PC-3 (cell line): ENCODE results near the gene KRTDAP. TPM values are rescaled to one million over a fixed set of nuclear protein-coding genes. Genes with fewer than 3 reads are reported as not detected.

Experiments
- ATAC-seq: fragments of 200-7000 bp; cut with Tn5 transposase; 2 replicates; pipeline ENCODE4 v1.9.1; 2020; ENCODE audit warnings: mild to moderate bottlenecking, moderate library complexity
- BruUV-seq: library from RNA; stranded (reverse); fragments of 400-500 nt; replicated peaks from 2 replicates; lab custom pipeline; 2021; lab: Mats Ljungman, UMichigan
- CTCF ChIA-PET: fragments of 300-600 bp; sonication (Branson Sonifier 250); formaldehyde crosslinking; loops from one replicate; lab custom pipeline; 2022; ENCODE audit warnings: antibody characterized with exemption; lab: Charles Lee
- POLR2A ChIA-PET: fragments of 300-600 bp; sonication (Branson Sonifier 250); formaldehyde crosslinking; loops from one replicate; lab custom pipeline; 2022; ENCODE audit warnings: antibody characterized with exemption; ENCODE audit not compliant: unreplicated experiment; lab: Charles Lee
- DNase-seq: peaks from one replicate; pipeline ENCODE4 v3.0.0-alpha.2; 2015
- H2AFZ ChIP-seq: fragments of 300-600 bp; sonication (generic); 2 replicates; pipeline ENCODE4 v1.6.0; 2016; ENCODE audit warnings: antibody characterized with exemption, low read length
- H3F3A ChIP-seq: fragments of 300-600 bp; sonication (generic); one replicate; pipeline ENCODE4 v1.6.0; 2017; ENCODE audit warnings: antibody characterized with exemption, low read length, control low read depth, mild to moderate bottlenecking; ENCODE audit not compliant: unreplicated experiment
- H3K27ac ChIP-seq: fragments of 300-600 bp; sonication (generic); 2 replicates; pipeline ENCODE4 v1.5.1; 2016; ENCODE audit warnings: mild to moderate bottlenecking, low read length
- H3K27me3 ChIP-seq: fragments of 300-600 bp; sonication (generic); 2 replicates; pipeline ENCODE4 v1.6.1; 2016; ENCODE audit warnings: low read length, mixed read lengths
- H3K36me3 ChIP-seq: fragments of 300-600 bp; sonication (generic); 2 replicates; pipeline ENCODE4 v1.6.1; 2016; ENCODE audit warnings: low read depth, mixed run types, low read length, mixed read lengths
- H3K4me1 ChIP-seq: fragments of 300-600 bp; sonication (generic); 2 replicates; pipeline ENCODE4 v1.5.1; 2016; ENCODE audit warnings: low read length; ENCODE audit not compliant: insufficient read depth
- H3K4me2 ChIP-seq: fragments of 300-600 bp; sonication (generic); 2 replicates; pipeline ENCODE4 v1.6.0; 2016; ENCODE audit warnings: low read length
- H3K4me3 ChIP-seq: fragments of 300-600 bp; sonication (generic); 2 replicates; pipeline ENCODE4 v1.5.1; 2016; ENCODE audit warnings: mild to moderate bottlenecking, low read length, mixed read lengths
- H3K79me2 ChIP-seq: fragments of 300-600 bp; sonication (generic); 2 replicates; pipeline ENCODE4 v1.6.1; 2017; ENCODE audit warnings: low read length, mixed read lengths
- H3K9ac ChIP-seq: fragments of 300-600 bp; sonication (generic); 2 replicates; pipeline ENCODE4 v1.6.0; 2016; ENCODE audit warnings: mild to moderate bottlenecking, low read length
- H3K9me2 ChIP-seq: fragments of 300-600 bp; sonication (generic); replicated peaks from 2 replicates; pipeline ENCODE4 v1.6.1; 2016; ENCODE audit warnings: mixed run types, low read length, mixed read lengths
- H3K9me3 ChIP-seq: fragments of 300-600 bp; sonication (generic); 2 replicates; pipeline ENCODE4 v1.6.1; 2016; ENCODE audit warnings: low read length, mixed read lengths
- H4K20me1 ChIP-seq: fragments of 300-600 bp; sonication (generic); 2 replicates; pipeline ENCODE4 v1.6.1; 2016; ENCODE audit warnings: low read length, mixed read lengths
- EZH2 ChIP-seq: fragments of 300-600 bp; sonication (generic); IDR thresholded peaks from one replicate; pipeline ENCODE4 v1.6.1; 2017; ENCODE audit warnings: antibody characterized with exemption, mild to moderate bottlenecking, low read length; ENCODE audit not compliant: unreplicated experiment
- EZH2phosphoT487 ChIP-seq: fragments of 300-600 bp; sonication (generic); IDR thresholded peaks from 2 replicates; pipeline ENCODE4 v1.6.1; 2018; ENCODE audit warnings: mild to moderate bottlenecking, antibody characterized with exemption, low read length, borderline replicate concordance
- intact Hi-C: fragments of 100-400 bp; cut with micrococcal nuclease; formaldehyde crosslinking; loops from 2 replicates; pipeline ENCODE4 v1.9.0; 2023
- total RNA-seq: library from RNA; depleted of rRNA; stranded (reverse); fragments of >200 nt; gene quantifications from 2 replicates; pipeline ENCODE4 v1.2.3, GENCODE V29; 2014
- TF ChIP-seq, protein P1 (sequence below): fragments of 300-600 bp; sonication (generic); conservative IDR thresholded peaks from 2 replicates; pipeline ENCODE4 v1.5.1; 2017; ENCODE audit warnings: antibody characterized with exemption, low read depth, mild to moderate bottlenecking, low read length

KRTDAP gene
- total RNA-seq, 1 experiment from 2014 or later = not detected

DNA sequence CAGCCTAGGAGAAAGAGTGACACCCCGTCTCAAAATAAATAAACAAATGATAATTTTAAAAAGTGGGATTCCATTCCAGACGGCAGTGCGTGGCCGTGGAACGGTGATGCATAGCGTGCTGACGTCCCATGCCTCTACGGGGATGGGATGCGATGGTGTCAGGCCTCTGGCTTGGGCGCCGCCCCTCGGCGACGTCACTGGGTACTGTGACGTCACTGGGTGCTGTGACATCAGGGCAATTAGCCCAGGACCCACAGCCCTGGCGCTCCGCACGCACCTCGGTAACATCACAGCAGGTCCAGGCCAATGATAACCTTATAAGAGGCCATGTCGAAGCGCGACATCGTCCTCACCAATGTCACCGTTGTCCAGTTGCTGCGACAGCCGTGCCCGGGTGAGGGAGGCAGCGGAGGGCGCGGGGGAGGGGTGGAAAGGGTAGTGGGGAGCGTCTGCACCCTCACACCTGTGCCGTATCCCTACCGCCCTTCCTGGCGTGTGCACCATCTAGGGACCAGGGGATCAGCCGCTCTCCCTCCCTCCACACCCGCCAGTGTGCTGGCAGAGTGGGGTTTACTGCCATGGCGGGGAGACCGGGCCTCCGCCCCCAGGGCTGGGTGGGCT is 43.0 kb upstream of the KRTDAP start, which contains the start of gene GAPDHS:
Gene GAPDHS (plus strand): TSS at position 256 of the 621 bp plus-strand sequence. CDS start 72 bp downstream, at position 328.
- Histone ChIP-seq H3K9me3 (no peaks in the 10 kb centered on the region), H3K9me2 (no peaks in the 10 kb centered on the region), H3F3A (no peaks in the 10 kb centered on the region), H3K4me1 (peaks cover 3% of the 10 kb centered on the region; the same call in 1 of the 2 replicates), H3K9ac (no peak within 1 kb of the TSS), H3K36me3 (no peaks in the 10 kb centered on the region), H3K4me3 (no peak within 1 kb of the TSS), H3K27ac (no peak within 1 kb of the TSS), H3K27me3 (no peaks in the 10 kb centered on the region), H3K4me2 (no peak within 1 kb of the TSS), H3K79me2 (no peaks in the 10 kb centered on the region), H2AFZ (no peak within 1 kb of the TSS), H4K20me1 (no peaks in the 10 kb centered on the region)
- no peak for TF ChIP-seq EZH2
- DNase-seq (no peak), ATAC-seq (no peak)
- no TSS peak for BruUV-seq
- ChIA-PET CTCF (no interaction called here), POLR2A (no interaction called here)
- intact Hi-C loops = no loop called here

DNA sequence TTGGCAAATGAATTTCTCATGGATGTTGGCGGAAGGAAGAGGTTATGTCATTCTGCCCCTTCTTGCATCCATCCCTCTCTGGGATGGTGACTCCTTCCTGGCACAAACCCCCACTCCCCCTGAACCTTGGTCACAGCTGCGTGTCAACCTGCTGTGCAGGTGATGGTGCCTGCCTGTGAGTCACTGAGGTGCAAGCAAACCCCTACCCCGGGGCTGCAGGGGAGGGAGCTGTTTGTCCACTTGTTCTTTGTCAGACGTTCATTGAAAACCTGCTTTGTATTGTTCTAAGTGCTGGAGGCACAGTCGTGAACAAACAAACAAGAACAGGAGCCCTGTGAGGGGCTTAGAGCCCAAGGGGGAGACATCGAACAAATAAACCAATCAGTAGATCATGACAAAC is 41.0 kb upstream of the KRTDAP start:
- no peaks in the 10 kb centered on the region for H3K27me3 ChIP-seq
- H3K9me3 ChIP-seq = no peaks in the 10 kb centered on the region
- no peaks in the 10 kb centered on the region for H3K9me2 ChIP-seq
- no TSS peak for BruUV-seq
- DNase-seq (peak; percentile 62), ATAC-seq (peak; percentile 29; the same call in 1 of the 2 replicates)
- intact Hi-C loops = no loop called here
- no peaks in the 10 kb centered on the region for H3K79me2 ChIP-seq
- no peak overlapping the region for H3K27ac ChIP-seq
- TF ChIP-seq EZH2phosphoT487 (no peak), EZH2 (no peak)
- TF ChIP-seq, protein P1, sequence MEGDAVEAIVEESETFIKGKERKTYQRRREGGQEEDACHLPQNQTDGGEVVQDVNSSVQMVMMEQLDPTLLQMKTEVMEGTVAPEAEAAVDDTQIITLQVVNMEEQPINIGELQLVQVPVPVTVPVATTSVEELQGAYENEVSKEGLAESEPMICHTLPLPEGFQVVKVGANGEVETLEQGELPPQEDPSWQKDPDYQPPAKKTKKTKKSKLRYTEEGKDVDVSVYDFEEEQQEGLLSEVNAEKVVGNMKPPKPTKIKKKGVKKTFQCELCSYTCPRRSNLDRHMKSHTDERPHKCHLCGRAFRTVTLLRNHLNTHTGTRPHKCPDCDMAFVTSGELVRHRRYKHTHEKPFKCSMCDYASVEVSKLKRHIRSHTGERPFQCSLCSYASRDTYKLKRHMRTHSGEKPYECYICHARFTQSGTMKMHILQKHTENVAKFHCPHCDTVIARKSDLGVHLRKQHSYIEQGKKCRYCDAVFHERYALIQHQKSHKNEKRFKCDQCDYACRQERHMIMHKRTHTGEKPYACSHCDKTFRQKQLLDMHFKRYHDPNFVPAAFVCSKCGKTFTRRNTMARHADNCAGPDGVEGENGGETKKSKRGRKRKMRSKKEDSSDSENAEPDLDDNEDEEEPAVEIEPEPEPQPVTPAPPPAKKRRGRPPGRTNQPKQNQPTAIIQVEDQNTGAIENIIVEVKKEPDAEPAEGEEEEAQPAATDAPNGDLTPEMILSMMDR = no peak
- H3K36me3 ChIP-seq = no peaks in the 10 kb centered on the region
- no peaks in the 10 kb centered on the region for H3F3A ChIP-seq
- no peaks in the 10 kb centered on the region for H4K20me1 ChIP-seq
- H2AFZ ChIP-seq = no peak overlapping the region
- ChIA-PET POLR2A (no interaction called here), CTCF (no interaction called here)
- H3K4me3 ChIP-seq = no peak overlapping the region
- peaks cover 3% of the 10 kb centered on the region; the same call in 1 of the 2 replicates for H3K4me1 ChIP-seq
- no peak overlapping the region for H3K4me2 ChIP-seq
- no peak overlapping the region for H3K9ac ChIP-seq

DNA sequence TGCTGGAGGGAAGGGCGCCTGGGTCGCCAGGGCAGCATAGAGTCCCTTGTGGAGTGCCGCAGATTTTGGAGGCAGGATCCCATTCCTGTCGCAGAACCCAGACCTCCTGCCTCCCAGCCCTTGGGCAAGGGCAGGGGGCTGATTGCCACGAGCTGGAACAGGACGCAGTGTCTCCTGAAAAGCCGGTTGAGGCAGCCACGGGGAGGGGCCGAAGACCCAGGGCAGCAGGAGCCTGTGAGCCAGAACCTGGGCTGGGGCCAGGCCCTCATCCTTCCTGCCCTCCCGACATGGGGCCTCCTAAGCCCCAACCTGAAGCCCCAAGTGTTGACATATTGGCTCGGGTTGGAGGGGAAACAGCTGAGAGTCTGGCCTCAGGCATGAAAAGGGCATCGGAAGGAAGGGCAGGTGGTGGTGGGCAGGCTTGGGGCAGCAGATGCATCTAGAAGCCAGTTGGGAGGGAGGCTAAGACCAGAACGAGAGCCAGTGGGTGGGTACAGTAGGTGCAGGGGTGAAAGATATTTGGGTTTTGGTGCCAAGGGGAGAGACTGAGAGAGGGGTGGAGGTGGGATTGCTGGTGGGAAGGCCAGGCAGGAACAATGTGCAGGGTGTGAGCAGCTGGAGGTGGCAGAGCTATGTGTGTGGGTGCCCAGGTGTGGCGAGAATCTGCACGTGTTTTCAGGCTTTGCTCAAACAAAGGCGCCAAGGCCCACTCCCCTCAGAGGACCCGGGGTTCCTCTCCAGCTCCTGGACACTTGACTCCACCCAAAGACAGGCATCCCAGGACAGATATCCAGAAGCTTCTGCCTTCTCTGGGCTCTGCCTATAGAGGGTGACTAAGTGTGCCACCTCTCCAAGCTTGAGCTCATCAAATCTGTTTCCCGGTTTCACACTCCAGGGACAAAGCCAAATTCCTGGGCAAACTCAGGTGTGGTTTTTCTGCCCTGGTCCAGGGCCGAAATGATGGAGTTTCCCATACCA is 39.3 kb upstream of the KRTDAP start:
- no peak overlapping the region for H2AFZ ChIP-seq
- no peak overlapping the region for H3K27ac ChIP-seq
- DNase-seq = no peak
- no peaks in the 10 kb centered on the region for H3K27me3 ChIP-seq
- H3F3A ChIP-seq = no peaks in the 10 kb centered on the region
- ChIA-PET POLR2A (no interaction called here), CTCF (interaction anchor here (1.0 kb wide), 1 partner anchor 19 kb away, joined by 3 read pairs; no protein-coding TSS in a partner anchor)
- no TSS peak for BruUV-seq
- H3K4me2 ChIP-seq = no peak overlapping the region
- H3K4me3 ChIP-seq = no peak overlapping the region
- TF ChIP-seq EZH2 (no peak), EZH2phosphoT487 (no peak)
- TF ChIP-seq, protein P1 = no peak
- H4K20me1 ChIP-seq = no peaks in the 10 kb centered on the region
- H3K9me2 ChIP-seq = no peaks in the 10 kb centered on the region
- H3K79me2 ChIP-seq = no peaks in the 10 kb centered on the region
- intact Hi-C loops = no loop called here
- H3K4me1 ChIP-seq = peaks cover 3% of the 10 kb centered on the region; the same call in 1 of the 2 replicates
- H3K36me3 ChIP-seq = no peaks in the 10 kb centered on the region
- ATAC-seq = no peak
- no peak overlapping the region for H3K9ac ChIP-seq
- no peaks in the 10 kb centered on the region for H3K9me3 ChIP-seq
